Large intestine (tissue), 3 donors: ENCODE data around the gene BTBD7. TPM values are rescaled to one million over a fixed set of nuclear protein-coding genes. Genes with fewer than 3 reads are reported as not detected.

Source experiments
- DNase-seq, 2 donors: peaks; one replicate each; pipeline versions ENCODE4 v3.0.0 to v3.0.0-alpha.2; 2013
- H3K27ac ChIP-seq: one replicate; pipeline ENCODE4 v1.5.1; 2013; ENCODE audit warnings: low read length
- H3K27me3 ChIP-seq: 2 replicates; pipeline ENCODE4 v1.6.1; 2013; ENCODE audit warnings: low read length; ENCODE audit not compliant: control insufficient read depth, insufficient read depth
- H3K36me3 ChIP-seq: 2 replicates; pipeline ENCODE4 v1.6.1; 2013; ENCODE audit warnings: low read length; ENCODE audit not compliant: control insufficient read depth, insufficient read depth
- H3K4me1 ChIP-seq: one replicate; pipeline ENCODE4 v1.6.1; 2013; ENCODE audit warnings: low read length; ENCODE audit not compliant: control insufficient read depth, insufficient read depth
- H3K4me3 ChIP-seq: one replicate; pipeline ENCODE4 v1.5.1; 2013; ENCODE audit warnings: low read length
- H3K9me3 ChIP-seq: one replicate; pipeline ENCODE4 v1.6.1; 2013; ENCODE audit warnings: mild to moderate bottlenecking, low read depth, low read length, moderate library complexity; ENCODE audit not compliant: control insufficient read depth
- WGBS: methylation state at CpG from one replicate; pipeline ENCODE4 v1.1.5; 2013; ENCODE audit warnings: low lambda C conversion rate; ENCODE audit not compliant: insufficient coverage; 5-methylcytosine and 5-hydroxymethylcytosine counted together
- polyA plus RNA-seq: library from polyadenylated mRNA; unstranded; fragments of 120-200 nt; gene quantifications from one replicate; pipeline ENCODE4 v1.2.1, GENCODE V29; 2013

BTBD7 gene
- polyA plus RNA-seq, 1 donor, result 36.2 TPM

- Histone ChIP-seq H3K4me3 (no peak overlapping the region), H3K27ac (no peak overlapping the region), H3K27me3 (no peaks in the 10 kb centered on the region), H3K4me1 (no peaks in the 10 kb centered on the region), H3K9me3 (no peaks in the 10 kb centered on the region), H3K36me3 (peaks cover 14% of the 10 kb centered on the region)
- no peak for DNase-seq
- no CpG with 5 or more reads among the region's 3 CpGs for WGBS
Measured at GRCh38 chr14:93276031-93276716, 56.7 kb downstream of the BTBD7 start.

- WGBS, result no CpG with 5 or more reads among the region's 3 CpGs
- DNase-seq, result no peak
- Histone ChIP-seq H3K4me1 (no peaks in the 10 kb centered on the region), H3K27ac (no peak overlapping the region), H3K36me3 (peaks cover 14% of the 10 kb centered on the region), H3K4me3 (no peak overlapping the region), H3K27me3 (no peaks in the 10 kb centered on the region), H3K9me3 (no peaks in the 10 kb centered on the region)
Measured at GRCh38 chr14:93274055-93274806, 58.6 kb downstream of the BTBD7 start.

GRCh38 chr14:93271111-93271510, 61.7 kb downstream of the BTBD7 start:
- no peaks in the 10 kb centered on the region for H3K9me3 ChIP-seq
- H3K4me3 ChIP-seq, result no peak overlapping the region
- WGBS, result 50% methylated on average over 1 of the region's 6 CpGs
- H3K27ac ChIP-seq, result no peak overlapping the region
- no peaks in the 10 kb centered on the region for H3K4me1 ChIP-seq
- peaks cover 14% of the 10 kb centered on the region for H3K36me3 ChIP-seq
- no peak for DNase-seq
- H3K27me3 ChIP-seq, result no peaks in the 10 kb centered on the region

GRCh38 chr14:93269341-93270068, 63.3 kb downstream of the BTBD7 start:
- WGBS, result 93% methylated on average over 6 of the region's 10 CpGs
- no peaks in the 10 kb centered on the region for H3K9me3 ChIP-seq
- H3K36me3 ChIP-seq, result peaks cover 12% of the 10 kb centered on the region
- no peak overlapping the region for H3K27ac ChIP-seq
- no peak overlapping the region for H3K4me3 ChIP-seq
- no peak for DNase-seq
- no peaks in the 10 kb centered on the region for H3K4me1 ChIP-seq
- H3K27me3 ChIP-seq, result no peaks in the 10 kb centered on the region

- Histone ChIP-seq H3K36me3 (peaks cover 10% of the 10 kb centered on the region), H3K27ac (no peak overlapping the region), H3K4me1 (no peaks in the 10 kb centered on the region), H3K4me3 (no peak overlapping the region), H3K27me3 (no peaks in the 10 kb centered on the region), H3K9me3 (no peaks in the 10 kb centered on the region)
- no peak for DNase-seq
- no CpG with 5 or more reads among the region's 1 CpG for WGBS
Measured at GRCh38 chr14:93268406-93268805, 64.4 kb downstream of the BTBD7 start.

GRCh38 chr14:93267149-93267711, 65.6 kb downstream of the BTBD7 start:
- no peak for DNase-seq
- Histone ChIP-seq H3K36me3 (peaks cover 13% of the 10 kb centered on the region), H3K4me3 (no peak overlapping the region), H3K27ac (no peak overlapping the region), H3K27me3 (no peaks in the 10 kb centered on the region), H3K4me1 (no peaks in the 10 kb centered on the region), H3K9me3 (no peaks in the 10 kb centered on the region)
- WGBS, result 76% methylated on average over 3 of the region's 3 CpGs

- WGBS, result no CpG with 5 or more reads among the region's 6 CpGs
- Histone ChIP-seq H3K9me3 (no peaks in the 10 kb centered on the region), H3K27me3 (no peaks in the 10 kb centered on the region), H3K4me3 (no peak overlapping the region), H3K27ac (no peak overlapping the region), H3K4me1 (no peaks in the 10 kb centered on the region), H3K36me3 (peaks cover 15% of the 10 kb centered on the region)
- DNase-seq, result no peak
Measured at GRCh38 chr14:93266127-93266526, 66.7 kb downstream of the BTBD7 start.

- Histone ChIP-seq H3K27me3 (no peaks in the 10 kb centered on the region), H3K9me3 (no peaks in the 10 kb centered on the region), H3K4me3 (no peak overlapping the region), H3K27ac (no peak overlapping the region), H3K36me3 (peaks cover 25% of the 10 kb centered on the region), H3K4me1 (no peaks in the 10 kb centered on the region)
- no peak for DNase-seq
- no CpG with 5 or more reads among the region's 1 CpG for WGBS
Measured at GRCh38 chr14:93263416-93263815, 69.4 kb downstream of the BTBD7 start.

GRCh38 chr14:93262446-93262845, 70.4 kb downstream of the BTBD7 start:
- H3K27ac ChIP-seq, result no peak overlapping the region
- no peak overlapping the region for H3K4me3 ChIP-seq
- H3K27me3 ChIP-seq, result no peaks in the 10 kb centered on the region
- H3K4me1 ChIP-seq, result no peaks in the 10 kb centered on the region
- WGBS, result no CpG with 5 or more reads among the region's 2 CpGs
- no peak for DNase-seq
- H3K9me3 ChIP-seq, result no peaks in the 10 kb centered on the region
- H3K36me3 ChIP-seq, result peaks cover 25% of the 10 kb centered on the region

- no peaks in the 10 kb centered on the region for H3K9me3 ChIP-seq
- 92% methylated on average over 2 of the region's 7 CpGs for WGBS
- no peak for DNase-seq
- no peaks in the 10 kb centered on the region for H3K27me3 ChIP-seq
- H3K27ac ChIP-seq, result no peak overlapping the region
- H3K36me3 ChIP-seq, result peaks cover 66% of the 10 kb centered on the region
- H3K4me1 ChIP-seq, result peaks cover 3% of the 10 kb centered on the region
- no peak overlapping the region for H3K4me3 ChIP-seq
Measured at GRCh38 chr14:93249128-93249831, 83.6 kb downstream of the BTBD7 start.
